Mesenchymal stem cell (in vitro differentiated cells and primary cell): ENCODE results near the gene IGLON5.
A peak's percentile ranks its signal among the peaks of the same experiment; 100 is the strongest.

Experiments
- DNase-seq: peaks from one replicate; pipeline ENCODE4 v3.0.0-alpha.2; 2013
- H2AFZ ChIP-seq: one replicate; pipeline ENCODE4 v1.6.1; 2013; ENCODE audit warnings: low read depth, mild to moderate bottlenecking, control low read depth, inconsistent platforms, low read length, moderate library complexity
- H2AK5ac ChIP-seq: 2 replicates; pipeline ENCODE4 v1.6.1; 2013; ENCODE audit warnings: low read length, moderate library complexity, mild to moderate bottlenecking, inconsistent platforms; ENCODE audit not compliant: severe bottlenecking
- H2BK120ac ChIP-seq: one replicate; pipeline ENCODE4 v1.6.1; 2013; ENCODE audit warnings: low read depth, mild to moderate bottlenecking, inconsistent platforms, low read length, moderate library complexity
- H2BK12ac ChIP-seq, 2 experiments: one replicate each; pipeline ENCODE4 v1.6.1; 2013; ENCODE audit warnings: inconsistent platforms in 2 of 2, low read length in 2 of 2, mild to moderate bottlenecking in 2 of 2, moderate library complexity in 2 of 2, control low read depth in 1 of 2
- H2BK15ac ChIP-seq: one replicate; pipeline ENCODE4 v1.6.1; 2013; ENCODE audit warnings: mild to moderate bottlenecking, low read depth, inconsistent platforms; ENCODE audit not compliant: poor library complexity, severe bottlenecking
- H2BK5ac ChIP-seq: 2 replicates; pipeline ENCODE4 v1.6.1; 2013; ENCODE audit warnings: low read depth, mild to moderate bottlenecking, low read length, control low read depth, inconsistent platforms; ENCODE audit not compliant: poor library complexity, severe bottlenecking
- H3K14ac ChIP-seq, 2 experiments: one replicate each; pipeline ENCODE4 v1.6.1; 2013; ENCODE audit warnings: inconsistent platforms in 2 of 2, low read length in 2 of 2, control low read depth in 1 of 2, mild to moderate bottlenecking in 1 of 2, moderate library complexity in 1 of 2
- H3K18ac ChIP-seq, 2 experiments: one replicate each; pipeline ENCODE4 v1.6.1; 2013; ENCODE audit warnings: inconsistent platforms in 2 of 2, low read length in 2 of 2, control low read depth in 1 of 2, low read depth in 1 of 2, mild to moderate bottlenecking in 1 of 2
- H3K23ac ChIP-seq, 2 experiments: one replicate each; pipeline ENCODE4 v1.6.1; 2013; ENCODE audit warnings: inconsistent platforms in 2 of 2, low read length in 2 of 2, mild to moderate bottlenecking in 2 of 2, moderate library complexity in 2 of 2, control low read depth in 1 of 2
- H3K27ac ChIP-seq: 2 replicates; pipeline ENCODE4 v1.5.1; 2013; ENCODE audit warnings: mild to moderate bottlenecking, moderate library complexity, low read length, control low read depth, inconsistent platforms; ENCODE audit not compliant: poor library complexity, severe bottlenecking
- H3K27me3 ChIP-seq, 2 experiments: 2 replicates each; pipeline versions ENCODE4 v1.6.1 to v1.7.0; 2013; ENCODE audit warnings: low read length in 2 of 2, mild to moderate bottlenecking in 2 of 2, moderate library complexity in 2 of 2, control low read depth in 1 of 2, inconsistent platforms in 1 of 2; ENCODE audit not compliant: control insufficient read depth in 1 of 2, insufficient read depth in 1 of 2
- H3K36me3 ChIP-seq, 2 experiments: 2 replicates each; pipeline versions ENCODE4 v1.6.1 to v1.7.0; 2013; ENCODE audit warnings: low read length in 2 of 2, control low read depth in 1 of 2, inconsistent platforms in 1 of 2, low read depth in 1 of 2, mild to moderate bottlenecking in 1 of 2; ENCODE audit not compliant: insufficient read depth in 2 of 2, control insufficient read depth in 1 of 2
- H3K4ac ChIP-seq, 2 experiments: one replicate each; pipeline ENCODE4 v1.6.1; 2013; ENCODE audit warnings: inconsistent platforms in 2 of 2, low read length in 2 of 2, mild to moderate bottlenecking in 2 of 2, moderate library complexity in 2 of 2, control low read depth in 1 of 2, low read depth in 1 of 2
- H3K4me1 ChIP-seq: 2 replicates; pipeline ENCODE4 v1.6.1; 2013; ENCODE audit warnings: low read depth, low read length, control low read depth; ENCODE audit not compliant: control insufficient read depth, insufficient read depth
- H3K4me2 ChIP-seq: 2 replicates; pipeline ENCODE4 v1.6.1; 2013; ENCODE audit warnings: low read length, mild to moderate bottlenecking, inconsistent platforms; ENCODE audit not compliant: poor library complexity, severe bottlenecking
- H3K4me3 ChIP-seq, 2 experiments: 2 replicates each; pipeline versions ENCODE4 v1.5.1 to v1.7.0; 2013; ENCODE audit warnings: low read length in 2 of 2, mild to moderate bottlenecking in 2 of 2, control low read depth in 1 of 2, low read depth in 1 of 2; ENCODE audit not compliant: insufficient read depth in 1 of 2
- H3K79me1 ChIP-seq: replicated peaks from 2 replicates; pipeline ENCODE4 v1.6.1; 2013; ENCODE audit warnings: mild to moderate bottlenecking, control low read depth, low read length, inconsistent platforms; ENCODE audit not compliant: poor library complexity, severe bottlenecking
- H3K9ac ChIP-seq: 2 replicates; pipeline ENCODE4 v1.7.0; 2013; ENCODE audit warnings: mild to moderate bottlenecking, low read length, moderate library complexity
- H3K9me3 ChIP-seq: 2 replicates; pipeline ENCODE4 v1.7.0; 2013; ENCODE audit warnings: mild to moderate bottlenecking, low read length; ENCODE audit not compliant: control insufficient read depth
- H4K8ac ChIP-seq: one replicate; pipeline ENCODE4 v1.6.1; 2013; ENCODE audit warnings: inconsistent platforms, mild to moderate bottlenecking, low read length, moderate library complexity
- H4K91ac ChIP-seq: one replicate; pipeline ENCODE4 v1.6.1; 2013; ENCODE audit warnings: mild to moderate bottlenecking, low read length, inconsistent platforms
- WGBS: methylation state at CpG from one replicate; pipeline ENCODE4 v1.1.7; 2013; ENCODE audit warnings: mixed read lengths; 5-methylcytosine and 5-hydroxymethylcytosine counted together

Gene IGLON5

GRCh38 chr19:51351266-51351990, 40.0 kb downstream of the IGLON5 start:
- H3K79me1 ChIP-seq, result peaks cover 7% of the 10 kb centered on the region
- H3K4me1 ChIP-seq, result peaks cover 7% of the 10 kb centered on the region
- no peak overlapping the region for H2AK5ac ChIP-seq
- no peak overlapping the region for H3K14ac ChIP-seq
- no peak for DNase-seq
- H3K27ac ChIP-seq, result no peak overlapping the region
- H2BK15ac ChIP-seq, result peak overlapping the region; percentile 37
- no peak overlapping the region for H3K4ac ChIP-seq
- no peak overlapping the region for H3K4me2 ChIP-seq
- no peak overlapping the region for H2AFZ ChIP-seq
- no peak overlapping the region for H2BK5ac ChIP-seq
- no peak overlapping the region for H3K9ac ChIP-seq
- H3K27me3 ChIP-seq, result no peaks in the 10 kb centered on the region
- H2BK120ac ChIP-seq, result no peak overlapping the region
- H4K8ac ChIP-seq, result no peak overlapping the region
- no peak overlapping the region for H4K91ac ChIP-seq
- peak overlapping the region in 1 of 2 experiments; percentile 6 for H2BK12ac ChIP-seq
- WGBS, result 97% methylated on average over 11 of the region's 11 CpGs
- H3K9me3 ChIP-seq, result no peaks in the 10 kb centered on the region
- H3K23ac ChIP-seq, result no peak overlapping the region
- peak overlapping the region in 1 of 2 experiments; percentile 67 for H3K18ac ChIP-seq
- H3K4me3 ChIP-seq, result no peak overlapping the region
- H3K36me3 ChIP-seq, result peaks cover 49 to 61% of the 10 kb centered on the region in 2 experiments

DNA sequence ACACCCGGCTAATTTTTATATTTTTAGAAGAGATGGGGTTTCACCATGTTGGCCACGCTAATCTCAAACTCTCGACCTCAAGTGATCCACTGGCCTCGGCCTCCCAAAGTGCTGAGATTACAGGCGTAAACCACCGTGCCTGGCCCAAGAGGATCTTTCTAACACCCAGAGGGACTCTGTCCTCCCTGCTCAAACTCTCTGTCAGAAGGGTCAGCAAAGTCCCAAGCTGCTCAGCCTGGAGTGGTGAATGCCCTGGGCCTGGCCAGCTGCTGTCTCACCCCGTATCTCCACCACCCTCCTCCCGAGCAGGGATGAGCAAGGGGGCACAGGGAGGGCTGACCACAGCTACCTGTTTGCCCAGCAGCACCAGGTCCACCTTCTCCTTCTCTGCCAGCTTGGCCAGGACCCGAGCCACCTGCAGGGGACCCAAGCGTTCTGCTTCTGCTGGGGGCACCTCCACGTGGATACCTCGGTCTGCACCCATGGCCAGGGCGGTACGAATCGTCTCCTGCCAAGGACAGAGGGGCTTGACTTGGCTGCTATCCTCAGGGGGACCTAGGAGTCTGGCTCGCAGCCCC, 41.4 kb downstream of the IGLON5 start:
- no peaks in the 10 kb centered on the region for H3K27me3 ChIP-seq
- H3K4me2 ChIP-seq, result no peak overlapping the region
- 96% methylated on average over 15 of the region's 16 CpGs for WGBS
- H2BK12ac ChIP-seq, result no peak overlapping the region
- H3K4ac ChIP-seq, result no peak overlapping the region
- H2BK120ac ChIP-seq, result no peak overlapping the region
- no peak overlapping the region for H3K23ac ChIP-seq
- no peak overlapping the region for H2BK5ac ChIP-seq
- no peak overlapping the region for H2BK15ac ChIP-seq
- H3K9me3 ChIP-seq, result no peaks in the 10 kb centered on the region
- no peak for DNase-seq
- H3K9ac ChIP-seq, result no peak overlapping the region
- no peak overlapping the region for H3K18ac ChIP-seq
- no peak overlapping the region for H4K8ac ChIP-seq
- no peak overlapping the region for H3K27ac ChIP-seq
- peaks cover 41 to 50% of the 10 kb centered on the region in 2 experiments for H3K36me3 ChIP-seq
- no peak overlapping the region for H3K4me3 ChIP-seq
- peaks cover 7% of the 10 kb centered on the region for H3K4me1 ChIP-seq
- peaks cover 10% of the 10 kb centered on the region for H3K79me1 ChIP-seq
- H3K14ac ChIP-seq, result no peak overlapping the region
- peak overlapping the region; percentile 54 for H4K91ac ChIP-seq
- H2AK5ac ChIP-seq, result no peak overlapping the region
- H2AFZ ChIP-seq, result no peak overlapping the region

DNA sequence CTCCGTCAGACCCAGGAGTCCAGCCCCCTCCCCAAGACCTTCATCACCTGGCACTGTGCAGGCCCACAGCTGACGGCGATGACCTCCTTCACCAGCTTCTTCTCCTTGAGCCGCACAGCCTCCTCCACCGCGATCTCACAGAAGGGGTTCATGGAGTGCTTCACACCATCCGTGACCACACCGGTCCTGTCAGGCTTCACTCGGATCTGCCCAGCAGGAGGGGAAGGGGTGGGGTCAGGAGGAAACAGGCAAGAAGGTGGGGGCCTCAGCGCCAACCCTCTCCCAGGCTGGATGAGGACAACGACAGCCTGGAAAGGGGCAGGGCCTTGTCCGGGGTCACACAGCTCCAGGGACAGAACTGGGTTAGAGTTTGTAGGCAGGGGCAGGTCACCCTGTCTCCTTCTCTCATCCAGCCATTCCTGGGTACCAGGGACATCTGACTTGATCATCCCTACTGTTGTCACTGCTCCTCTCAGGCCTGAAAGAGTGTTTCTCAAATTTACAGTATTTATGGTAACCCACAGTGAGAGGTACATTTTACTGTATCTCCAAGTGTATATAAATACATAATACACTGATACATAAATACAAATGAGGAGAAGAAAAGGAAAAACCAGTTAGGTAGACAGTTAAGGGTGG, 42.8 kb downstream of the IGLON5 start:
- Histone ChIP-seq H3K14ac (peak overlapping the region in 1 of 2 experiments; percentile 3), H3K4me1 (peaks cover 10% of the 10 kb centered on the region), H3K4me2 (no peak overlapping the region), H2AFZ (no peak overlapping the region), H3K9me3 (no peaks in the 10 kb centered on the region), H3K27ac (no peak overlapping the region), H2BK120ac (no peak overlapping the region), H2BK15ac (no peak overlapping the region), H4K91ac (peak overlapping the region; percentile 71), H4K8ac (peak overlapping the region; percentile 52), H3K4ac (peak overlapping the region in 1 of 2 experiments; percentile 15), H2BK12ac (peak overlapping the region; percentile 0 to 69), H3K9ac (no peak overlapping the region), H3K27me3 (no peaks in the 10 kb centered on the region), H2AK5ac (no peak overlapping the region), H3K18ac (peak overlapping the region; percentile 75 to 77), H3K4me3 (no peak overlapping the region), H3K36me3 (peaks cover 38 to 44% of the 10 kb centered on the region in 2 experiments), H3K79me1 (peaks cover 16% of the 10 kb centered on the region), H3K23ac (no peak overlapping the region), H2BK5ac (no peak overlapping the region)
- WGBS, result 56% methylated on average over 10 of the region's 12 CpGs
- DNase-seq, result no peak

DNA sequence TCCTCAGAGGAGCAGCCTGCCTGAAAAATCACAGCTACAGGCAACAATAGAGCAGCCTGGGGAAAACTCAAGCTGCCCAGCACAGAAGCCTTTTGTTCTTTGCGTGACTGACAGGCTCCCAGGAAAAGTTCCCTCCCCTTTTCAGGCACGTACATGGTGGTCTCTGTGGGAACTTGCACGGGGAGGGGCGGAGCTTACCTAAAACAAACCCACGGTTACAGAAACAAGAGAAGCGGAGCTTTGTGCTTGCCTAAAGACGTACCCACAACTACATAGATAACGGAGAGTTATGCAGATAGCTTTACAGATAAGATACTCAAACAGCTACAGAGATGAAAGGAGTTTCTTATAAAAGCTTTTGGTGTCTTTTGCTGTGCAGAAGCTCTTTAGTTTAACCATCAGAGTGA, 43.3 kb downstream of the IGLON5 start:
- Histone ChIP-seq H3K4me2 (no peak overlapping the region), H3K14ac (no peak overlapping the region), H3K4ac (no peak overlapping the region), H3K9me3 (no peaks in the 10 kb centered on the region), H2BK15ac (no peak overlapping the region), H3K18ac (no peak overlapping the region), H3K27me3 (no peaks in the 10 kb centered on the region), H4K91ac (no peak overlapping the region), H3K27ac (no peak overlapping the region), H2BK5ac (no peak overlapping the region), H3K4me1 (peaks cover 12% of the 10 kb centered on the region), H3K9ac (no peak overlapping the region), H4K8ac (no peak overlapping the region), H3K36me3 (peaks cover 33 to 44% of the 10 kb centered on the region in 2 experiments), H2AK5ac (no peak overlapping the region), H3K79me1 (peaks cover 17% of the 10 kb centered on the region), H2AFZ (no peak overlapping the region), H2BK12ac (peak overlapping the region in 1 of 2 experiments; percentile 35), H2BK120ac (no peak overlapping the region), H3K4me3 (no peak overlapping the region), H3K23ac (no peak overlapping the region)
- DNase-seq, result peak; percentile 46
- WGBS, result 5% methylated on average over 4 of the region's 8 CpGs
